OCI-LY1 (cell line): ENCODE data around the gene INPP4A.
A peak's percentile ranks its signal among the peaks of the same experiment; 100 is the strongest.

Experiments used
- H2AFZ ChIP-seq: fragments of 200-600 bp; sonication (generic), shearing (Covaris generic); 2 replicates; pipeline ENCODE4 v1.6.0; 2014; ENCODE audit warnings: antibody characterized with exemption, mild to moderate bottlenecking, low read length
- H3F3A ChIP-seq: fragments of 200-600 bp; sonication (generic), shearing (Covaris generic); 2 replicates; pipeline ENCODE4 v1.6.0; 2014; ENCODE audit warnings: mild to moderate bottlenecking, antibody characterized with exemption, low read length, moderate library complexity; ENCODE audit not compliant: insufficient read depth
- H3K27ac ChIP-seq: fragments of 200-600 bp; sonication (generic); 2 replicates; pipeline ENCODE4 v1.5.1; 2014; ENCODE audit warnings: low read length, mixed run types, mild to moderate bottlenecking, low read depth; ENCODE audit not compliant: poor library complexity, severe bottlenecking
- H3K27me3 ChIP-seq: fragments of 200-600 bp; sonication (generic); 2 replicates; pipeline ENCODE4 v1.6.0; 2014; ENCODE audit warnings: antibody characterized with exemption, mild to moderate bottlenecking, low read length, moderate library complexity; ENCODE audit not compliant: insufficient read depth
- H3K36me3 ChIP-seq: fragments of 200-600 bp; sonication (generic); 2 replicates; pipeline ENCODE4 v1.6.1; 2014; ENCODE audit warnings: mild to moderate bottlenecking, antibody characterized with exemption, low read length, moderate library complexity, mixed read lengths; ENCODE audit not compliant: insufficient read depth
- H3K4me1 ChIP-seq: fragments of 200-600 bp; sonication (generic); 2 replicates; pipeline ENCODE4 v1.5.1; 2014; ENCODE audit warnings: mild to moderate bottlenecking, low read length, moderate library complexity; ENCODE audit not compliant: insufficient read depth, severe bottlenecking
- H3K4me2 ChIP-seq: fragments of 200-600 bp; sonication (generic), shearing (Covaris generic); 2 replicates; pipeline ENCODE4 v1.6.1; 2014; ENCODE audit warnings: low read length
- H3K4me3 ChIP-seq: fragments of 200-600 bp; sonication (generic); 2 replicates; pipeline ENCODE4 v1.5.1; 2014; ENCODE audit warnings: low read length, low read depth, mild to moderate bottlenecking, mixed read lengths; ENCODE audit not compliant: poor library complexity, severe bottlenecking
- H3K79me2 ChIP-seq: fragments of 200-600 bp; shearing (Covaris generic); 2 replicates; pipeline ENCODE4 v1.6.1; 2016; ENCODE audit warnings: mixed run types, low read length, mixed read lengths; ENCODE audit not compliant: insufficient read depth
- H3K9ac ChIP-seq: fragments of 200-600 bp; sonication (generic), shearing (Covaris generic); 2 replicates; pipeline ENCODE4 v1.6.1; 2014; ENCODE audit warnings: mild to moderate bottlenecking, low read length, mixed read lengths
- H3K9me2 ChIP-seq: fragments of 200-600 bp; sonication (generic), shearing (Covaris generic); 2 replicates; pipeline ENCODE4 v1.6.1; 2014; ENCODE audit warnings: low read depth, mild to moderate bottlenecking, low read length, mixed read lengths
- H3K9me3 ChIP-seq: fragments of 200-600 bp; shearing (Covaris generic); 2 replicates; pipeline ENCODE4 v1.6.1; 2014; ENCODE audit warnings: low read length, mixed read lengths
- H4K20me1 ChIP-seq: fragments of 200-600 bp; sonication (generic), shearing (Covaris generic); 2 replicates; pipeline ENCODE4 v1.6.0; 2016; ENCODE audit warnings: mild to moderate bottlenecking, low read length; ENCODE audit not compliant: insufficient read depth
- CTCF ChIP-seq: fragments of 200-600 bp; sonication (generic), shearing (Covaris generic); IDR thresholded peaks from 2 replicates; pipeline ENCODE4 v1.5.1; 2017; ENCODE audit warnings: mild to moderate bottlenecking, antibody characterized with exemption, low read length, moderate library complexity, mixed read lengths
- EZH2 ChIP-seq: fragments of 200-600 bp; sonication (generic), shearing (Covaris generic); IDR thresholded peaks from 2 replicates; pipeline ENCODE4 v1.8.0; 2017; ENCODE audit warnings: borderline replicate concordance, mixed run types, mild to moderate bottlenecking, antibody characterized with exemption, low read length, moderate library complexity, mixed read lengths

Gene INPP4A

GRCh38 chr2:98444436-98445176, at the start of gene INPP4A:
TSS of gene INPP4A (plus strand) at chr2:98444858. CDS start at chr2:98520049, 75,191 bp downstream.
- Histone ChIP-seq H3K4me3 (peak within 1 kb of the TSS; percentile 69), H3K27ac (no peak within 1 kb of the TSS), H3K27me3 (no peaks in the 10 kb centered on the region), H3K4me2 (peak within 1 kb of the TSS; percentile 99), H3K9me3 (no peaks in the 10 kb centered on the region), H3K9ac (peak within 1 kb of the TSS; percentile 71), H3K9me2 (no peaks in the 10 kb centered on the region), H4K20me1 (no peaks in the 10 kb centered on the region; the same call in 1 of the 2 replicates), H3K79me2 (no peaks in the 10 kb centered on the region), H2AFZ (peak within 1 kb of the TSS; percentile 98), H3K4me1 (peaks cover 18% of the 10 kb centered on the region), H3F3A (no peaks in the 10 kb centered on the region), H3K36me3 (no peaks in the 10 kb centered on the region)
- TF ChIP-seq EZH2 (no peak), CTCF (no peak)

GRCh38 chr2:98395977-98396376, 48.7 kb upstream of the INPP4A start:
- no peaks in the 10 kb centered on the region for H3K4me1 ChIP-seq
- no peaks in the 10 kb centered on the region for H3K9me2 ChIP-seq
- H3F3A ChIP-seq = no peaks in the 10 kb centered on the region
- H3K4me3 ChIP-seq = no peak overlapping the region
- no peak overlapping the region for H3K27ac ChIP-seq
- H3K79me2 ChIP-seq = no peaks in the 10 kb centered on the region
- H3K27me3 ChIP-seq = no peaks in the 10 kb centered on the region
- H3K4me2 ChIP-seq = no peak overlapping the region
- no peak for TF ChIP-seq EZH2
- no peak for TF ChIP-seq CTCF
- no peaks in the 10 kb centered on the region for H3K9me3 ChIP-seq
- H4K20me1 ChIP-seq = no peaks in the 10 kb centered on the region
- no peak overlapping the region for H2AFZ ChIP-seq
- H3K36me3 ChIP-seq = no peaks in the 10 kb centered on the region
- no peak overlapping the region for H3K9ac ChIP-seq

- Histone ChIP-seq H3K4me3 (no peak overlapping the region), H3K4me1 (no peaks in the 10 kb centered on the region), H3K36me3 (no peaks in the 10 kb centered on the region), H3K9me3 (no peaks in the 10 kb centered on the region), H3K79me2 (no peaks in the 10 kb centered on the region), H3K4me2 (no peak overlapping the region), H3K9me2 (no peaks in the 10 kb centered on the region), H3K9ac (no peak overlapping the region), H3K27ac (no peak overlapping the region), H4K20me1 (no peaks in the 10 kb centered on the region), H2AFZ (no peak overlapping the region), H3F3A (no peaks in the 10 kb centered on the region), H3K27me3 (no peaks in the 10 kb centered on the region)
- TF ChIP-seq EZH2 (no peak), CTCF (no peak)
These were observed 47.8 kb upstream of the INPP4A start for GRCh38 chr2:98396745-98397355.
